H1 (cell line): Measurements from ENCODE around the gene COL27A1. TPM values are rescaled to one million over a fixed set of nuclear protein-coding genes. Genes with fewer than 3 reads are reported as not detected.

ENCODE experiments used
- CBX5 ChIP-seq: fragments of 300-800, 300-1000 bp; sonication (generic); IDR thresholded peaks from 2 replicates; pipeline ENCODE4 v1.7.1; 2016; ENCODE audit warnings: antibody characterized with exemption, low read length, low read depth
- CBX8 ChIP-seq: fragments of 300-800, 300-1000 bp; sonication (generic); IDR thresholded peaks from 2 replicates; pipeline ENCODE4 v1.7.1; 2016; ENCODE audit warnings: low read depth, low read length, borderline replicate concordance
- CEBPB ChIP-seq: IDR thresholded peaks from 2 replicates; pipeline ENCODE4 v1.6.1; 2012; ENCODE audit warnings: low read depth, low read length
- CHD2 ChIP-seq: IDR thresholded peaks from 2 replicates; pipeline ENCODE4 v1.6.1; 2012; ENCODE audit warnings: low read length, improper control_type of control experiment
- EZH2 ChIP-seq: fragments of 200-600 bp; sonication (generic); IDR thresholded peaks from 2 replicates; pipeline ENCODE4 v1.7.1; 2012; ENCODE audit warnings: low read depth, mild to moderate bottlenecking, moderate library complexity, low read length, inconsistent platforms; ENCODE audit not compliant: severe bottlenecking
- FOSL1 ChIP-seq: IDR thresholded peaks from 2 replicates; pipeline ENCODE4 v1.6.1; 2011; ENCODE audit warnings: mild to moderate bottlenecking, low read depth, low read length, moderate library complexity; ENCODE audit not compliant: insufficient read depth
- GABPA ChIP-seq: IDR thresholded peaks from 2 replicates; pipeline ENCODE4 v1.6.1; 2011; ENCODE audit warnings: mild to moderate bottlenecking, low read length, moderate library complexity, borderline replicate concordance; ENCODE audit not compliant: insufficient read depth
- GTF2F1 ChIP-seq: IDR thresholded peaks from 2 replicates; pipeline ENCODE4 v1.6.1; 2012; ENCODE audit warnings: low read depth, low read length, improper control_type of control experiment, borderline replicate concordance
- JUND ChIP-seq: IDR thresholded peaks from 2 replicates; pipeline ENCODE4 v1.6.1; 2011; ENCODE audit warnings: mild to moderate bottlenecking, improper control_type of control experiment, low read length
- KDM5A ChIP-seq: fragments of 200-600 bp; IDR thresholded peaks from 2 replicates; pipeline ENCODE4 v1.7.1; 2012; ENCODE audit warnings: mild to moderate bottlenecking, low read length, inconsistent platforms, mixed read lengths
- MAFK ChIP-seq: IDR thresholded peaks from 2 replicates; pipeline ENCODE4 v1.6.1; 2012; ENCODE audit warnings: low read depth, mild to moderate bottlenecking, improper control_type of control experiment, low read length
- NRF1 ChIP-seq: IDR thresholded peaks from 2 replicates; pipeline ENCODE4 v1.6.1; 2011; ENCODE audit warnings: mild to moderate bottlenecking, low read depth, low read length, improper control_type of control experiment
- RNF2 ChIP-seq: fragments of 200-900, 300-1000 bp; sonication (generic); IDR thresholded peaks from 2 replicates; pipeline ENCODE4 v1.7.1; 2016; ENCODE audit warnings: borderline replicate concordance, low read depth, mild to moderate bottlenecking, antibody characterized with exemption, low read length; ENCODE audit not compliant: poor library complexity, severe bottlenecking; ENCODE audit errors: missing control alignments
- SIX5 ChIP-seq: IDR thresholded peaks from 2 replicates; pipeline ENCODE4 v1.6.1; 2011; ENCODE audit warnings: mild to moderate bottlenecking, low read depth, low read length
- SP1 ChIP-seq: IDR thresholded peaks from 2 replicates; pipeline ENCODE4 v1.6.1; 2011; ENCODE audit warnings: low read depth, low read length
- TAF1 ChIP-seq: IDR thresholded peaks from 2 replicates; pipeline ENCODE4 v1.6.1; 2011; ENCODE audit warnings: mild to moderate bottlenecking, low read depth, low read length
- TAF7 ChIP-seq: optimal IDR thresholded peaks from 2 replicates; pipeline ENCODE3; 2011; ENCODE audit warnings: low read depth, mild to moderate bottlenecking, inconsistent platforms, low read length, moderate library complexity, borderline replicate concordance
- ZNF274 ChIP-seq: IDR thresholded peaks from 2 replicates; pipeline ENCODE4 v1.7.0; 2012; ENCODE audit warnings: low read length, borderline replicate concordance; ENCODE audit errors: extremely low read depth
- polyA plus RNA-seq, 7 experiments: library from polyadenylated mRNA; depleted of rRNA in 3 of 7; stranded (reverse) in 5 of 7; unstranded in 2 of 7; fragments of >200 nt in 5 of 7; fragments of 200-250 nt in 2 of 7; gene quantifications; 1 replicate in 5 of 7; 2 replicates in 1 of 7; 4 replicates in 1 of 7; pipeline versions ENCODE4 v1.2.1 to v1.2.3, GENCODE V29; 2011 to 2013; ENCODE audit warnings: missing spikeins in 2 of 7, mixed read lengths in 2 of 7
- total RNA-seq: library from RNA; stranded (reverse); fragmentation: NEBNext Ultra II Directional; extraction: Animal tissue kit (Norgen Biotek cat#: 25700); gene quantifications from 2 replicates; pipeline ENCODE4 v1.2.1, GENCODE V29; 2021
- TF ChIP-seq, protein P1 (sequence below): IDR thresholded peaks from 2 replicates; pipeline ENCODE4 v1.6.1; 2011; ENCODE audit warnings: low read depth, mild to moderate bottlenecking, low read length; ENCODE audit not compliant: insufficient read depth
- TF ChIP-seq, protein P2 (sequence below): IDR thresholded peaks from 2 replicates; pipeline ENCODE4 v1.6.1; 2012; ENCODE audit warnings: low read length, inconsistent platforms
- TF ChIP-seq, protein P3 (sequence below): IDR thresholded peaks from 2 replicates; pipeline ENCODE4 v1.6.1; 2012; ENCODE audit warnings: inconsistent platforms

The COL27A1 gene
- total and polyA plus RNA-seq, 2 of the 8 experiments (the other 6 are each of a cell fraction or from before 2014, with no cell fraction given), result 15.1 to 22.8 TPM

DNA sequence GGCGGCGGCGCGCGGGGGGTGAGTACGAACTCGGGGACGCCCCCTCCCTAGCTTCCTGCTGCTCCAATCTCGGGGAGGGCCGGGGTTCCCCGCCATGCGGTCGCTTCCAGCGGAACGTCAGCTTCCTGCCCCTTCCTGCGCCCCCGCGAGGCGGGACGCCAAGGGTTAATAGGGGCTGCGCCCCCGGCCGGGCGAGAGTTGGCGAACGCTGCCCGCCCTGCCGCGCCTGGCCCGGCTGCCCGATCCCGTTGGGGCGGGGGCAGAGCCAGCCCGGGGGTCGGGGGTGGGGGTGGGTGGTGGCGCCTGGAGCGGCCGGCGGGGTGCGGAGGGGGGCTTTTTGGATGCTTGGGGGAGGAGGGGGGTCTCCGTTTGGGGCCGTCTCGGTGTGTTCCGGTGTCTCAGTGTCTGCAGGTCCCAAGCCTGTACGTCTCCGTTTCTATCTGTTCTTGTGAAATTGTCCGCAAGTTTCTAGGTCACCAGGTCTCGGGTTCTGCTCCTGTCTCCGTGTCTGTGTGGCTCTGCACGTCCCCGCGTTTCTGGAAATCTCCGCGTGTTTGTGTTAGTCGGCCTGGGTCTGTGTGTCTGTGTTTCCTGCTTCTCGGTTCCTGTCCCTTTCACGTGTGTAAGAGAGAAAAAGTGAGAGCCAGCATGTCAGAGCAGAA lies 789 bp downstream of the COL27A1 start (continued):
- no peak for TF ChIP-seq GTF2F1
- no peak for TF ChIP-seq CEBPB
- no peak for TF ChIP-seq CBX8
- TF ChIP-seq MAFK, result no peak
- TF ChIP-seq, protein P1, sequence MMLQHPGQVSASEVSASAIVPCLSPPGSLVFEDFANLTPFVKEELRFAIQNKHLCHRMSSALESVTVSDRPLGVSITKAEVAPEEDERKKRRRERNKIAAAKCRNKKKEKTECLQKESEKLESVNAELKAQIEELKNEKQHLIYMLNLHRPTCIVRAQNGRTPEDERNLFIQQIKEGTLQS, result no peak
- no peak for TF ChIP-seq CBX5
- no peak for TF ChIP-seq TAF1
- TF ChIP-seq RNF2, result no peak
- TF ChIP-seq SP1, result no peak
- no peak for TF ChIP-seq FOSL1
- TF ChIP-seq CHD2, result no peak
- TF ChIP-seq SIX5, result no peak
- TF ChIP-seq KDM5A, result no peak
- TF ChIP-seq GABPA, result no peak
- TF ChIP-seq, protein P2, sequence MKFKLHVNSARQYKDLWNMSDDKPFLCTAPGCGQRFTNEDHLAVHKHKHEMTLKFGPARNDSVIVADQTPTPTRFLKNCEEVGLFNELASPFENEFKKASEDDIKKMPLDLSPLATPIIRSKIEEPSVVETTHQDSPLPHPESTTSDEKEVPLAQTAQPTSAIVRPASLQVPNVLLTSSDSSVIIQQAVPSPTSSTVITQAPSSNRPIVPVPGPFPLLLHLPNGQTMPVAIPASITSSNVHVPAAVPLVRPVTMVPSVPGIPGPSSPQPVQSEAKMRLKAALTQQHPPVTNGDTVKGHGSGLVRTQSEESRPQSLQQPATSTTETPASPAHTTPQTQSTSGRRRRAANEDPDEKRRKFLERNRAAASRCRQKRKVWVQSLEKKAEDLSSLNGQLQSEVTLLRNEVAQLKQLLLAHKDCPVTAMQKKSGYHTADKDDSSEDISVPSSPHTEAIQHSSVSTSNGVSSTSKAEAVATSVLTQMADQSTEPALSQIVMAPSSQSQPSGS, result no peak
- TF ChIP-seq EZH2, result no peak
- TF ChIP-seq NRF1, result no peak
- no peak for TF ChIP-seq TAF7
- TF ChIP-seq, protein P3, sequence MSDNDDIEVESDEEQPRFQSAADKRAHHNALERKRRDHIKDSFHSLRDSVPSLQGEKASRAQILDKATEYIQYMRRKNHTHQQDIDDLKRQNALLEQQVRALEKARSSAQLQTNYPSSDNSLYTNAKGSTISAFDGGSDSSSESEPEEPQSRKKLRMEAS, result peak; percentile 53
- TF ChIP-seq JUND, result no peak
- no peak for TF ChIP-seq ZNF274
